ENCODE results near the gene CEP43. TPM values are rescaled to one million over a fixed set of nuclear protein-coding genes. Genes with fewer than 3 reads are reported as not detected.

Gene CEP43
- total RNA-seq, 1 experiment from 2014 or later, result 18.5 TPM

- Histone ChIP-seq H3K4me1 (ENCODE audit: low read length) (peaks cover 33% of the 10 kb centered on the region), H3K9ac (ENCODE audit: low read length) (no peak overlapping the region), H2AFZ (ENCODE audit: low read length) (no peak overlapping the region), H3K27ac (ENCODE audit: low read length) (no peak overlapping the region), H3K9me3 (ENCODE audit: low read length) (no peaks in the 10 kb centered on the region), H4K20me1 (ENCODE audit: insufficient read depth, low read depth, low read length) (no peaks in the 10 kb centered on the region), H3K36me3 (ENCODE audit: insufficient read depth, low read length) (no peaks in the 10 kb centered on the region), H3K4me3 (ENCODE audit: low read length) (no peak overlapping the region), H3K4me2 (ENCODE audit: low read depth, low read length, poor library complexity, severe bottlenecking) (no peak overlapping the region), H3K9me2 (replicated peaks; ENCODE audit: insufficient read depth, low read length) (no peaks in the 10 kb centered on the region), H3K79me2 (ENCODE audit: low read length) (peaks cover 8% of the 10 kb centered on the region), H3K27me3 (ENCODE audit: low read length) (no peaks in the 10 kb centered on the region)
- DNase-seq, result no peak
These were observed 39.1 kb upstream of the CEP43 start for GRCh38 chr6:166959911-166960608.

DNA sequence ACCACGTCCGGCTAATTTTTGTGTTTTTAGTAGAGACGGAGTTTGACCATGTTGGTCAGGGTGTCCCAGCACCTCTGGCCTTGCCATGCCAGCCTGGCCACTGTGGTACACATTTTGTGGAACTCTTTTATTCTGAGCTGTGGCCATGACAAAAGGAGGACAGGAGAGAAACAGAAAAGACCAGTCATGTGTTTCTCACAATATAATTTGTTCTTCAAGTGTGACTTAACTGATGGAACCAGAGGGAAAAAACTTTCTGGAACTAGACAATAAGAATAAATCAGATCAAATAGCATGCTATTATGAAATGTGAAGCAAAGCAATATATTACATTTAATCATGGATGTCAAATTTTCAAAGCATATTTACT is 38.6 kb upstream of the CEP43 start:
- H3K4me3 ChIP-seq (ENCODE audit: low read length), result no peak overlapping the region
- no peak overlapping the region for H3K4me2 ChIP-seq (ENCODE audit: low read depth, low read length, poor library complexity, severe bottlenecking)
- H4K20me1 ChIP-seq (ENCODE audit: insufficient read depth, low read depth, low read length), result no peaks in the 10 kb centered on the region
- no peaks in the 10 kb centered on the region for H3K9me3 ChIP-seq (ENCODE audit: low read length)
- H2AFZ ChIP-seq (ENCODE audit: low read length), result no peak overlapping the region
- H3K4me1 ChIP-seq (ENCODE audit: low read length), result peaks cover 29% of the 10 kb centered on the region
- H3K9ac ChIP-seq (ENCODE audit: low read length), result no peak overlapping the region
- H3K9me2 ChIP-seq (replicated peaks; ENCODE audit: insufficient read depth, low read length), result no peaks in the 10 kb centered on the region
- peaks cover 5% of the 10 kb centered on the region for H3K79me2 ChIP-seq (ENCODE audit: low read length)
- no peaks in the 10 kb centered on the region for H3K27me3 ChIP-seq (ENCODE audit: low read length)
- DNase-seq, result no peak
- H3K36me3 ChIP-seq (ENCODE audit: insufficient read depth, low read length), result no peaks in the 10 kb centered on the region
- H3K27ac ChIP-seq (ENCODE audit: low read length), result no peak overlapping the region

DNA sequence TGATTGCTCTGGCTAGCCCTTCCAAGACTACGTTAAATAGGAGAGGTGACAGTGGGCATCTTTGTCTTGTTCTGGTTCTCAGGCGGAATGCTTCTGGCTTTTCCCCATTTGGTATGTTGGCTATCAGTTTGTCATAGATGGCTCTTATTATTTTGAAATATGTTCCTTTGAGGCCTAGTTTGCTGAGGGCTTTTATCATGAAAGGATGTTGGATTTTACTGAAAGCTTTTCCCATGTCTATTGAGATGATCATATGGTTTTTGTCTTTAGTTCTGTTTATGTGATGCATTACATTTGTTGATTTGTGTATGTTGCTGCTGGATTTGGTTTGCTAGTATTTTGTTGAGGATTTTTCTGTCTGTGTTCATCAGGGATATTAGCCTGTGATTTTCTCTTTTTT is 32.9 kb upstream of the CEP43 start:
- no peak overlapping the region for H2AFZ ChIP-seq (ENCODE audit: low read length)
- H3K4me3 ChIP-seq (ENCODE audit: low read length), result no peak overlapping the region
- H3K9me2 ChIP-seq (replicated peaks; ENCODE audit: insufficient read depth, low read length), result no peaks in the 10 kb centered on the region
- H3K79me2 ChIP-seq (ENCODE audit: low read length), result no peaks in the 10 kb centered on the region
- no peaks in the 10 kb centered on the region for H3K9me3 ChIP-seq (ENCODE audit: low read length)
- no peak overlapping the region for H3K4me2 ChIP-seq (ENCODE audit: low read depth, low read length, poor library complexity, severe bottlenecking)
- no peak for DNase-seq
- H3K9ac ChIP-seq (ENCODE audit: low read length), result no peak overlapping the region
- H4K20me1 ChIP-seq (ENCODE audit: insufficient read depth, low read depth, low read length), result no peaks in the 10 kb centered on the region
- H3K27me3 ChIP-seq (ENCODE audit: low read length), result no peaks in the 10 kb centered on the region
- no peak overlapping the region for H3K27ac ChIP-seq (ENCODE audit: low read length)
- H3K36me3 ChIP-seq (ENCODE audit: insufficient read depth, low read length), result 0 out of 2 replicates have a peak, but pooled peaks cover 3% of the 10 kb centered on the region
- H3K4me1 ChIP-seq (ENCODE audit: low read length), result no peaks in the 10 kb centered on the region

GRCh38 chr6:166969390-166970002 is 29.7 kb upstream of the CEP43 start:
- no peak overlapping the region for H3K4me2 ChIP-seq (ENCODE audit: low read depth, low read length, poor library complexity, severe bottlenecking)
- peaks cover 3% of the 10 kb centered on the region; the same call in 1 of the 2 replicates for H3K36me3 ChIP-seq (ENCODE audit: insufficient read depth, low read length)
- H3K4me1 ChIP-seq (ENCODE audit: low read length), result no peaks in the 10 kb centered on the region
- no peaks in the 10 kb centered on the region for H3K9me3 ChIP-seq (ENCODE audit: low read length)
- DNase-seq, result no peak
- H2AFZ ChIP-seq (ENCODE audit: low read length), result no peak overlapping the region
- no peaks in the 10 kb centered on the region for H3K27me3 ChIP-seq (ENCODE audit: low read length)
- H3K9me2 ChIP-seq (replicated peaks; ENCODE audit: insufficient read depth, low read length), result no peaks in the 10 kb centered on the region
- H3K79me2 ChIP-seq (ENCODE audit: low read length), result no peaks in the 10 kb centered on the region
- H4K20me1 ChIP-seq (ENCODE audit: insufficient read depth, low read depth, low read length), result no peaks in the 10 kb centered on the region
- no peak overlapping the region for H3K4me3 ChIP-seq (ENCODE audit: low read length)
- no peak overlapping the region for H3K27ac ChIP-seq (ENCODE audit: low read length)
- no peak overlapping the region for H3K9ac ChIP-seq (ENCODE audit: low read length)

- Histone ChIP-seq H3K4me1 (ENCODE audit: low read length) (no peaks in the 10 kb centered on the region), H3K4me3 (ENCODE audit: low read length) (no peak overlapping the region), H2AFZ (ENCODE audit: low read length) (no peak overlapping the region), H3K9ac (ENCODE audit: low read length) (no peak overlapping the region), H3K9me2 (replicated peaks; ENCODE audit: insufficient read depth, low read length) (no peaks in the 10 kb centered on the region), H4K20me1 (ENCODE audit: insufficient read depth, low read depth, low read length) (no peaks in the 10 kb centered on the region), H3K36me3 (ENCODE audit: insufficient read depth, low read length) (peaks cover 3% of the 10 kb centered on the region; the same call in 1 of the 2 replicates), H3K27ac (ENCODE audit: low read length) (no peak overlapping the region), H3K79me2 (ENCODE audit: low read length) (no peaks in the 10 kb centered on the region), H3K4me2 (ENCODE audit: low read depth, low read length, poor library complexity, severe bottlenecking) (no peak overlapping the region), H3K9me3 (ENCODE audit: low read length) (no peaks in the 10 kb centered on the region), H3K27me3 (ENCODE audit: low read length) (no peaks in the 10 kb centered on the region)
- DNase-seq, result no peak
These were observed 29.1 kb upstream of the CEP43 start for GRCh38 chr6:166970091-166970490.

DNA sequence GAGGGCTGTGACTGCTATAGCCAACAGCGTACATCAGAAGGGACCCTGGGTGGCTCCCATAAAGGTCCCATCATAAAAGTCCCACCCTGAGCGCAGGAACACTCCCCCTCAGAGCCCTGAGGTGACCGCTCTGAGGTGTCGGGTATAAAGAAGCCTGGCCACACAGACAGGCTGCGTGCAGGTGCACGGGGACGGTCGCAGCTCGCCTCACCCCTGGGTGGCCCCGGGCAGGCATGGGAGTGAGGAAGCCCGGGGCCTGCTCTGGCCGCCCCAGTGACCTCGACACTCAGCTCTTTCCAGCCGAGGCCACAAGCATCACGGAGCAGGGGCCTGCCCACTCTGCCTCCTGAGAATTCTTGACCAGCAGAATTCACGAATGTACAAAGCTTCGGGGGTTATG is 28.4 kb upstream of the CEP43 start:
- Histone ChIP-seq H3K9me3 (ENCODE audit: low read length) (no peaks in the 10 kb centered on the region), H3K27ac (ENCODE audit: low read length) (no peak overlapping the region), H3K36me3 (ENCODE audit: insufficient read depth, low read length) (peaks cover 3% of the 10 kb centered on the region; the same call in 1 of the 2 replicates), H3K9ac (ENCODE audit: low read length) (no peak overlapping the region), H3K27me3 (ENCODE audit: low read length) (no peaks in the 10 kb centered on the region), H3K4me2 (ENCODE audit: low read depth, low read length, poor library complexity, severe bottlenecking) (no peak overlapping the region), H4K20me1 (ENCODE audit: insufficient read depth, low read depth, low read length) (no peaks in the 10 kb centered on the region), H3K9me2 (replicated peaks; ENCODE audit: insufficient read depth, low read length) (no peaks in the 10 kb centered on the region), H3K4me1 (ENCODE audit: low read length) (no peaks in the 10 kb centered on the region), H3K79me2 (ENCODE audit: low read length) (no peaks in the 10 kb centered on the region), H2AFZ (ENCODE audit: low read length) (no peak overlapping the region), H3K4me3 (ENCODE audit: low read length) (no peak overlapping the region)
- no peak for DNase-seq

- no peaks in the 10 kb centered on the region for H3K27me3 ChIP-seq (ENCODE audit: low read length)
- H2AFZ ChIP-seq (ENCODE audit: low read length), result no peak overlapping the region
- no peak overlapping the region for H3K4me2 ChIP-seq (ENCODE audit: low read depth, low read length, poor library complexity, severe bottlenecking)
- DNase-seq, result no peak
- H3K79me2 ChIP-seq (ENCODE audit: low read length), result no peaks in the 10 kb centered on the region
- peaks cover 3% of the 10 kb centered on the region; the same call in 1 of the 2 replicates for H3K36me3 ChIP-seq (ENCODE audit: insufficient read depth, low read length)
- no peaks in the 10 kb centered on the region for H3K9me2 ChIP-seq (replicated peaks; ENCODE audit: insufficient read depth, low read length)
- no peak overlapping the region for H3K9ac ChIP-seq (ENCODE audit: low read length)
- H3K27ac ChIP-seq (ENCODE audit: low read length), result no peak overlapping the region
- no peak overlapping the region for H3K4me3 ChIP-seq (ENCODE audit: low read length)
- H3K9me3 ChIP-seq (ENCODE audit: low read length), result no peaks in the 10 kb centered on the region
- H4K20me1 ChIP-seq (ENCODE audit: insufficient read depth, low read depth, low read length), result no peaks in the 10 kb centered on the region
- H3K4me1 ChIP-seq (ENCODE audit: low read length), result no peaks in the 10 kb centered on the region
These were observed 27.9 kb upstream of the CEP43 start for GRCh38 chr6:166971271-166971670.

DNA sequence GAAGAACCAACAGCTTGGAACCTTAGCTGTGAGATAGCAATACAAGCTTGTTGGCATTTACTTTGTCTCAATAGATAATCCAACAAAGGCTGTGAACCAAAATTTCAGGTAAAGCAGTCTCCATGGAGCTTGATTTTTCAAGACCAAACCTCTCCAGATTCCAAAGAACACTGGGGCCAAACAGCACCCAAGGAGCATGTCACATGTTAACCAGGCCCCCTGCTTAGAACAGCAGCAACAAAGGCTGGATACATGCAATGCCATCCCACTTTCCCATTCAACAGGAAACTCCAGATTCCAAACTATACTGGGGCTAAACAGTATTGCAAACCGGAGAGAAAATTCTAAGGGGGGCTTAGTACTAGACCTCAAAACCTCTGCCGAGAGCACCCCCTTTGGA is 27.1 kb upstream of the CEP43 start:
- Histone ChIP-seq H2AFZ (ENCODE audit: low read length) (no peak overlapping the region), H4K20me1 (ENCODE audit: insufficient read depth, low read depth, low read length) (no peaks in the 10 kb centered on the region), H3K4me1 (ENCODE audit: low read length) (no peaks in the 10 kb centered on the region), H3K4me3 (ENCODE audit: low read length) (no peak overlapping the region), H3K4me2 (ENCODE audit: low read depth, low read length, poor library complexity, severe bottlenecking) (no peak overlapping the region), H3K9ac (ENCODE audit: low read length) (no peak overlapping the region), H3K9me3 (ENCODE audit: low read length) (no peaks in the 10 kb centered on the region), H3K9me2 (replicated peaks; ENCODE audit: insufficient read depth, low read length) (no peaks in the 10 kb centered on the region), H3K36me3 (ENCODE audit: insufficient read depth, low read length) (peaks cover 3% of the 10 kb centered on the region; the same call in 1 of the 2 replicates), H3K27ac (ENCODE audit: low read length) (no peak overlapping the region), H3K79me2 (ENCODE audit: low read length) (no peaks in the 10 kb centered on the region), H3K27me3 (ENCODE audit: low read length) (no peaks in the 10 kb centered on the region)
- DNase-seq, result no peak
